Hematopoietic multipotent progenitor cell treated with erythropoietin and hydrocortisone succinate and interleukin-3 and kit ligand, for 4 days (in vitro differentiated cells): Measurements from ENCODE around the gene NRCAM.
"Not testable (repeated sequence)": the region's sequence is repeated elsewhere in the genome, so short reads cannot be mapped to it uniquely, and the experiment has no call there.

Experiments
- DNase-seq: peaks from one replicate; pipeline ENCODE4 v3.0.0-alpha.2; 2015

NRCAM gene

DNA sequence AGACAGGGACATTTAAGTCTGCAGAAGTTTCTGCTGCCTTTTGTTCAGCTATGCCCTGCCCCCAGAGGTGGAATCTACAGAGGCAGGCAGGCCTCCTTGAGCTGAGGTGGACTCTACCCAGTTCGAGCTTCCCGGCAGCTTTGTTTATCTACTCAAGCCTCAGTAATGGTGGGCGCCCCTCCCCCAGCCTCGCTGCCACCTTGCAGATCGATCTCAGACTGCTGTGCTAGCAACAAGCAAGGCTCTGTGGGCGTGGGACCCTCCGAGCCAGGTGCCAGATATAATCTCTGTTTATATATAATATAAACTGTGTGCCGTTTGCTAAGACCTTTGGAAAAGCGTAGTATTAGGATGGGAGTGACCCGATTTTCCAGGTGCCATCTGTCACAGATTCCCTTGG lies 63.1 kb downstream of the NRCAM start:
- DNase-seq: not testable (repeated sequence)

- DNase-seq: not testable (repeated sequence)
These were observed 68.5 kb downstream of the NRCAM start for GRCh38 chr7:108387686-108388085.

- DNase-seq: no peak
These were observed 70.3 kb downstream of the NRCAM start for GRCh38 chr7:108385834-108386422.

DNA sequence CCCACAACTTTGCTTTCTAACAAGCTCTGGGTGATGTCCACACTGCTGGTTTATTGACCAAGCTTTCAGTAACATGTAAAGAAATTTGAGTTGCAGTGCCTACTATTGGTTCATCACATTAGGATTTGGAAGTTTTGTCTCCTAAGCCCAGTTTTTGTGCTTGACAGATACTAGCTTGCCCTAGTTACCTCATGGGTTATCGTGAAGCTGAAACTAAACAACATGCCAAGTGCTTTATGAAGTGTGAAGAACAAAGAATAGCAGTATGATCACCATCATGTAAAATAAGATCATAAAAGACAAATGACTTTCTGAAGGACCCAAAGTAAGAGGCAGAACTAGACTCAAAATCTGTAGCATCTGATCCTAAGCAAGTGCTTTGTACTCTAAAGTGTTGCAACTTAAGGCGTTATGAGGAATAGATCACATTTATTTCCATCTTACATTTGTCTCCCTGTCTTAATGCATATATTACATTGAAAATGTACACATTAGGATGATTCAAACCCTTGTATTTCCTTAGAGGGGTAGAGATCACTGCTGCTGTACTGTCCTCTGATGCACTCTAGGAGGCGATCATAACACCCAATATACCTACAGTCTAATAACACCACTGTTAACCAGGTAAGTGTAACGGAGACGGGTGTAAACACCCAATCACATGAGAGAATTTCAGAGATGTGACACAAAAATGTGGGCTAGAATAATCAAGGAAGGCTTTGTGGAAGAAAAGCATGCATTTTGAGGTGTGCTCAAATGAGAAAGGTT lies 71.3 kb downstream of the NRCAM start:
- DNase-seq: peak; percentile 12

DNA sequence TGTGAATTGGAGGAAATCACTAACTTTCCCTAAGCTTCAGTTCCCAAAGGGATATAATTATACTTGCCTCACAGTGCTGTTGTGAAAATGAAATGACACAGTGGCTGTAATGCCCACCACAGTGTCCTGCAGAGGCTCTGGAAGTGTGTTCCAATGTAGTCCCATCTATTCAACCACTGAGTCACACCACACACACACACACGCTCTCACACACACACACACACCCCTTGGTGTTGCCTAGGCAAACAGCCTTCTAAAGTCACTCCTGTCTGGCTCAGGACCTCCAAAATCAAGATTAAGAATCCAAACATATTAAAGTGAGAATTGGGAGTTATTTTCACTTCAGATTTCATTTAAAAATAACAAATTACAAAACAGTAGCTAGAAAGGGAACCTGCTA lies 73.3 kb downstream of the NRCAM start:
- DNase-seq: no peak

GRCh38 chr7:108380517-108380916 lies 75.7 kb downstream of the NRCAM start:
- no peak for DNase-seq

DNA sequence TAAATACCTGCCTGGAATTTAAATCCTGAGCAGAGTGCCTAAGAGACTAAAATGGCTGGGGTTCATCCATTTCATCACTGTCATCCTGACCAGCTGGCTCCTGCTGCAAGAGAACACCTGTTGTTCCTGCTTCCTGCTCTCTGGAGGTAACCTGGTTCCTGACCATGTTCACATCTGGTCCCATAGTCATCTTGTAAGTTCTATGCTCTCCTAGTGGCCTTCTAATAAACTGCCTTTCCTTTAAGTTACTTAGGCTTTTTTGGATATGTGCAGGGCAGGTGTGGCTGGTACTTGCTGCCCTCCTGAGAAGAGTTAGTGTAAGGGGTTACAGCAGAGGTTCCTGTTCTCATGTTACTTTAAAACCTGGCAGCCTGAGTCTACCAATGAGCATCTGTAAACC lies 80.0 kb downstream of the NRCAM start:
- no peak for DNase-seq

GRCh38 chr7:108375668-108376067 lies 80.6 kb downstream of the NRCAM start:
- no peak for DNase-seq

- DNase-seq: no peak
These were observed 81.3 kb downstream of the NRCAM start for GRCh38 chr7:108374899-108375298.

- no peak for DNase-seq
These were observed 83.6 kb downstream of the NRCAM start for GRCh38 chr7:108372618-108373017.

- no peak for DNase-seq
These were observed 85.6 kb downstream of the NRCAM start for GRCh38 chr7:108370616-108371015.

- no peak for DNase-seq
These were observed 87.8 kb downstream of the NRCAM start for GRCh38 chr7:108368466-108368865.

DNA sequence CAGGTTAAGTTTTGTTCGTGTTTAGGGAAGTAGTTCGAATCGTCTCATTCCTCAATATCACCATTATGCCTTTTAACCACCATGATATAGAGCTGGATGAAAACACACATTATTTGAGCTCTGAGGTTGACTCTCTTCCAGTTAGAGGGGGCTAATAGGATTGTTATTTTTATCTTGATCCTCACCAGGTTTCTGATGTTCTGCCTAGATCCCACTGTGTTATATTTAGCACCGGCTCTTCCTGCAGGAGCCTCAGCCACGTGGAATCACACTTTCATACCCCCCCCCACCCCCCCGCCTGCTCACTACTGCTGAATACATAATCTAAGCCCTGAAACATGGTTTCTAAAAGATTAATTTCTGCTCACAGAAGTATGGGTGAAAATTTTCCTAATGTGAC lies 88.3 kb downstream of the NRCAM start:
- no peak for DNase-seq

DNA sequence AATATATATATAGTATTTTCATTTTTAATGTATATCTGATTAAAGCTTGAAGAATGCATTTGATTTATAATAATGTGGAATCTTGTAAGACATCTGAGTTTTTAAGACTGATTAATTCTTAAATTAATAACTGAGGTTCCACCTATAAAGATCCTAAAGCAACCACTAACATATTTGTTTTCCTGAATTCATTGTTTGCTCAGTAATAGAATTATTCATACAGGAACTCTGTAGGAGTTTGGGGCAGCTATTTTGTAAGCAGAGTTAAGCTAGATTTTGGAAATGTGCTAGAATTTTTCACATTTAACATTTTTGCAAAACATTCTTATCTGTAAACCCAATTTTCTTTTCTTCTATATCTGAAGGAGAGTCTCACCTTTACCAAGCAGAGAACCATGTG lies 88.9 kb downstream of the NRCAM start:
- no peak for DNase-seq

GRCh38 chr7:108363659-108364058 lies 92.6 kb downstream of the NRCAM start:
- DNase-seq: no peak

DNA sequence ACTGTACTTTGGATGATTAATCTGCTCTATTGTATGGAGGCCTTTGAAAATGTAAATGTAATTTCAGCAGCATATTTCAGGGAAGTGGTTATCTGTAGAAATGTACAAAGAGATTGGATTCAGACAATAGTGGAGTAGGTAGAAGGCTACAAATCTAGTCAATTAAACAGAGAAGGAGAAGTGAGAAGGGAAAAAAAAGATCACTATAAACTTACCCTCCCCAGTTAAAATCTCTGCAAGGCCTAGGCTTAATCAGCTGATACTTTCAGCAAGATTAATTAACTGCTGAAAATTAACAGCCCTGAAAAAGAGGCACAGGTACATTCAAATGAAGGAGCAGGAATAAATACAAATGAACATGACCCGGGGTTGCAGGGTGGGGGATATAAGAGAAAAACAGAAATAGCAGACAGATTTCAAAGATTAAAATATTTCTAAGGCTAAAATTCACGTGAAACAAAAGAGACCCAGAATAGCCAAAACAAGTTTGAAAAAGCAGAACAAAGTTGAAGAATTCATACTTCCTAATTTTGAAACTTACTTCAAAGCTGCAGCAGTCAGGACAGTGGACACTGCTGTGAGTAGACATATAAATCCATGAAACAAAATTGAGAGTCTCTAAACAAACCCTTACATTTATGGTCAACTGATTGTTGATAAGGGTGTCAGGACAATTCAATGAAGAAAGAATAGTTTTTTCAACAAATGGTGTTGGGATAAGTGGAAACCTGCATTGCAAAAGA lies 96.0 kb downstream of the NRCAM start:
- DNase-seq: peak; percentile 11

DNA sequence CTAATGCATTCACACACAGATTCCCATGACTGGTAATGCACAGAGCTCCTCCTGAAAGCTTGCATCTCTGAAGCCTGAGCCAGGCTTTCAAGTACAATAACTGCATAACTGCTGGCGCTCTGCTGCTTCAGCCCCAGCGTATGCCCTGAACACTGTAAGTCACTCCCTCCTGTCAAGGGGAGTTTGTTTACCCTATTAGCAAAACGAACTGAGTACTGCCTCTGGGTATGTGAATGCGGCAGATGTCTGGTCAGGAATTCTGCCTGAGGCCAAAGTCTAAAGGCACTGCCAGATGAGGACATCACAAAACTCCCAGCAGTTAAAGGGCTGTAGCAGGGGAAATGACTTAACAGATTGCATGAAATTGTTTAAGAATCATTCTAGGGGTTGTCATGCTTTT lies 97.7 kb downstream of the NRCAM start:
- no peak for DNase-seq

DNA sequence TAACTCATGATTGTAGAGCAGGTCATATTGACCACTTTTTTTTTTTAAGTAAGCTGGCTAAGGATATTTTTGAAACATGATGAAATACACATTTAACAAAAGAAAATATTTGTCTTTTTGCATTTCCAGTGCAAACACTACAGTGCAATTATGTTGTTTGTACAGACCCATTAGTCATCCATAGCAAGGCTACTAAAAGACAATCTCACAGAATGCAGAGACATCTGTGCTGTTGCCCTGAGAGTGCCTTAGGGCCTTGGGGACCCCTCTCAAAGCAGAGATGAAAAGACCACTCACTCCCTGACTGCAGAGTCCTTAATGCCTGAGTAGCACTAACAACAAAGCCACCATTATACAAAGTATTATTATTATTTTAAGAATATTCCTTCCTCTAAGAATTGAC lies 104.5 kb downstream of the NRCAM start:
- DNase-seq: no peak

DNA sequence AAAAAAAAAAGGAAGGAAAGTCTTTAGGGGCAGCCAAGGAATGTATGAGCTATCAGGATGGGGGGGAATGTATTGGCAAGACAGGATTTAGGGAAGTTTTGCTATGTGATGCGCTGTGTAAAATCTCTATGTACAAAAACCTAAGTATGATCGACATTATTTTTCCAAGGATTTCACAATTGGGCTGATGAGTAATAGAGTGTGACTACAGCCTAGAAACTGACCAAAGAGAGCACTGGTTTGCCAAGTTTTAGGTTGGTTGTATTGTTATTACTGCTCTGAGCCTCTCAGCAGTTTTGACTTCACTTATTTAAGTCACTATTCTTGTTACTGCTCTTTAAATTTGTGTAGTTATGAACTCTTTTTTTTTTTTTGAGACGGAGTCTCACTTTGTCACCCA lies 107.3 kb downstream of the NRCAM start:
- no peak for DNase-seq

DNA sequence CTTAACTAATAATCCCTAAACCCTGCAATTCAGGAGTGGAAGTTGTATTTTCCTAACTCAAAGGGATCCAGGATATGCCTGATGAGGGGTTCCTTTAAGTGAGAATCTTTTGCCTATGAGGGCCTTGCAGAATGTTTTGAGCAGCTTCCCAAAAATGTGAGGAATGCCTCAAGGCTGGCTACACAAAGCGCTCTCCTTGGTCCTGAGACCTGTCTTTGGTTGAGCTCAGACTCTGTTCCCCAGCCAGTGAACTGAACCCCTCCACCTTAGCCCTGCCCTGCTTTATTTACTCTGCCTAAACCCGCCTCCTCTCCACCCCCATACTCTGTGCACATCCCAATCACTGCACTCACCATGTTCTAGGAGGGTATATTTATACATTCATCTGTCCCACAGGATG lies 108.6 kb downstream of the NRCAM start:
- peak; percentile 30 for DNase-seq

DNA sequence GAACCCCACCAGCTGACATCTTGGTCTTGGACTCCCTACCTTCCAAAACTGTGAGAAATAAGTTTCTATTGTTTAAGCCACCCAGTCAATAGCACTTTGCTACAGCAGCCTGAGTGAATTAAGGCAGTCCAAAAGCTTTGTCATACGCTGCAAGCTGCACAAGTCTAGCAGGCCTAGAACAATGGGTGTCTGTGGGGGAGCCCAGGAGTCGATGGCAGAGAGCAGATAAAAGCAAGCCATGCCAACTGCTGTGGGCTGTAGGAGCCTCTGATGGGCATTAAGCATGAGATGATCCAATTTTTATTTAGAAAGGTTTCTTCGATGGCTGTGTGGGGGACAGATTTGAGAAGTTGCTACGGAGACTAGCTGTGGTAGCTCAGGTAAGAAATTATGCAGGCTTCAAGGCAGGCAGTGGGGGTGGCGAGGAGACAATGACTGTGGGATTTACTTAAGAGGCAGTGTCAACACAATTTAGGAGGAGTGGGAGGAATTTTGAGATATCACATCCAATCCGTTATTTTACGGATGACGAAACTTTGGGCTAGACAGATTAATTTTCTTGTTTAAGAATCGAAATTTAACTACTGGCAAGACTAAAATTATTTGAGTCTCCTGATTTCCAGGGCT lies 110.4 kb downstream of the NRCAM start:
- no peak for DNase-seq

DNA sequence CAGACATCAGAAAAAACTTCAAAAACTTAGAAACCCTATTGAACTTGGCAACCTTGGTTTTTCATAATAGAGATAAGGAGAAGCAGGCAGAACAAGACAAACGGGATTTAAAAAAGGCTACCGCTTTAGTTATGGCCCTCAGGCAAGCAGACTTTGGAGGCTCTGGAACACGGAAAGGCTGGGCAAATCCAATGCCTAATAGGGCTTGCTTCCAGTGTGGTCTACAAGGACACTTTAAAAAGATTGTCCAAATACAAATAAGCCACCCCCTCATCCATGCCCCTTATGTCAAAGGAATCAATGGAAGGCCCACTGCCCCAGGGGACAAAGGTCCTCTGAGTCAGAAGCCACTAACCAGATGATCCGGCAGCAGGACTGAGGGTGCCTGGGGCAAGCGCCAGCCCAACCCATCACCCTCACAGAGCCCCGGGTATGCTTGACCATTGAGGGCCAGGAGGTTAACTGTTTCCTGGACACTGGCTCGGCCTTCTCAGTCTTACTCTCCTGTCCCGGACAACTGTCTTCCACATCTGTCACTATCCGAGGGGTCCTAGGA lies 115.3 kb downstream of the NRCAM start:
- no peak for DNase-seq

GRCh38 chr7:108340406-108340805 lies 115.8 kb downstream of the NRCAM start:
- DNase-seq: not testable (repeated sequence)
